ENCODE measurements around the gene LGALS1.
"Not testable (repeated sequence)": the region's sequence is repeated elsewhere in the genome, so short reads cannot be mapped to it uniquely, and the experiment has no call there.

LGALS1 gene

DNA sequence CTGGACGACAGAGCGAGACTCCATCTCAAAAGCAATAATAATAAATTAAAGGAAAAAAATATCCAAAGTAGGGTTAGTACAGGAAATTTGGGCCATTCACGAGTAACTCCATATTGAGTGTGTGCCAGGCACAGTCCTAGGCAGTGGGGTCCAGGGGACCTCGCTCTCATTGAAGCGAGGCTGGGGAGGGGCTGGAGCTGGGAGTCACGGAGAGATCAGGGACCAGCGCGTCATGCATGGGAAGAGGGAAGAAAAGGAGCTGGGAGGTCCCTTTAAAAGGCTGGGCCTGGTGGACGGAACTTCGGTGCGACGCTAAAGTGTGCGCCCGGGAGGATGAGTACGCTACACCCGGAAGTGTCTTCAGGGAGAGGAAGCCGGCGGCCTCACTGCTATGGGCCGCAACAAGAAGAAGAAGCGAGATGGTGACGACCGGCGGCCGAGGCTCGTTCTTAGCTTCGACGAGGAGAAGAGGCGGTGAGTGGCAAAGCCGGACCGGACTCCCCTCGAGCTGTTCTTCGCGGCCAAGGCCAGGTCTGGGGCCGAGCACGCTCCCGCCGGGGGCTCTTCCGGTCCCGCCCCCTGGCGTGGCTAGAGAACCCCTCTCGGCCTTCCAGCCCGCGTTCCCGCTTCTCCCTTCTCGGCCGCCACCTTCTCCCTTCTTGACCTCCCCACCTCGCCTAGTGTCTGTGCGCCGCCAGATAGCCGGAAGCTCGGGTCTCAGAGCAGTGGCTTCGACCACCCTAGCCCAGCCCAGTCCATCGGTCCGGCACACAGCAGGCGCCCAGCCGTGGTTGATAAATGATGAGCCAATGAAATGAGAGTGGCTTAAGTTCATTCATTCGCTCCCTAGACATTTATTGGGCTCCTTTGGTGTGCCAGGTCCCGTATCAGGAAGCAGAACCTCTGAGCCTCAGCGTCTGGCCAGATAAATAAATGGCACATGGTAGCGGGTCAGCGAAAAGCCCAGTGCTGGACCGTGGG, 10.9 kb downstream of the LGALS1 start, which contains the start of gene NOL12:
Gene NOL12, plus strand, starts transcription at position 342 of the 981 bp plus-strand sequence. Its CDS starts 50 bp downstream, at position 392.
- DNase-seq: peak; percentile 98

DNA sequence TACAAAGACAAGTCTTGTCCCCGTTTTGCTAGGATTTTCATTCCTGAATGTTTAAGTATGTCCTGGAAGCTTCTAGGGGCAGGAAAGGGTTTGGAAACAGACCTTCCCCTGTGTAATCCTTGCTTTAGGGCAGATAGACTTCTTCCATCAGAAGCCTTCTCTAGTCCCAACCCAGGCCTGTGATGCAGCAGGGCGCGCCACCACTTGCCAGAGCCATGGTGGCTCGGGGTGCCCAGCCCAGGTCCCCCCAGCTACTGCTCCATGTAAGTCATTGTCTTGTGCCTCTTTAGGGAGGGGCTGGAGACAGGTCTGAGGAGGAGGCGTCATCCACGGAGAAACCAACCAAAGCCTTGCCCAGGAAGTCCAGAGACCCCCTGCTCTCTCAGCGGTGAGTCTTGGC, 15.0 kb downstream of the LGALS1 start:
- no peak for DNase-seq

DNA sequence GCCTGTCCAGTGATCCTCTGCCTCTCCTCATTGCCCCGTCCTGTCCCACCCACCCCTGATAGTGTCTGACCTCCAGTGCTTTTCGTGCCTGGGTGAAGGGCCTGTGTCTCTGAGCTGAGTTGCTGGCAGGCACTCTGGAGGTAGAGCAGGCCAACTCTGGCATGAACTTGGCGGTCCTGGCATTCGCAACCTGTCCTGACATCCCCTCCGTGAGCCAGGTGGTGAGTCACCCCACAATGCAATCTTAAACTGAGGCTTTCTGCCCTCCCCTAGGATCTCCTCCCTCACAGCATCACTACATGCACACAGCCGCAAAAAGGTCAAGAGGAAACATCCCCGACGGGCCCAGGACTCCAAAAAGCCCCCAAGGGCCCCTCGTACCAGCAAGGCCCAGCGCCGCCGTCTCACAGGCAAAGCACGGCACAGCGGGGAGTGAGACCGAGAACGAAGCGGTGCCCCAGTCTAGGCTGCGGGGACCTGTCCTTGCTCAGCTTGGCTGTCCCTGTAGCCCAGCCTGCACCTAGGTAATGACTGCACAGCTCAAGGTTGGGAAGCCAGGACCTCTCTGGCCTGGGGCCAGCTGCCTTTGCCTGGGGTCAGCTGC, 15.6 kb downstream of the LGALS1 start:
- DNase-seq: no peak

DNA sequence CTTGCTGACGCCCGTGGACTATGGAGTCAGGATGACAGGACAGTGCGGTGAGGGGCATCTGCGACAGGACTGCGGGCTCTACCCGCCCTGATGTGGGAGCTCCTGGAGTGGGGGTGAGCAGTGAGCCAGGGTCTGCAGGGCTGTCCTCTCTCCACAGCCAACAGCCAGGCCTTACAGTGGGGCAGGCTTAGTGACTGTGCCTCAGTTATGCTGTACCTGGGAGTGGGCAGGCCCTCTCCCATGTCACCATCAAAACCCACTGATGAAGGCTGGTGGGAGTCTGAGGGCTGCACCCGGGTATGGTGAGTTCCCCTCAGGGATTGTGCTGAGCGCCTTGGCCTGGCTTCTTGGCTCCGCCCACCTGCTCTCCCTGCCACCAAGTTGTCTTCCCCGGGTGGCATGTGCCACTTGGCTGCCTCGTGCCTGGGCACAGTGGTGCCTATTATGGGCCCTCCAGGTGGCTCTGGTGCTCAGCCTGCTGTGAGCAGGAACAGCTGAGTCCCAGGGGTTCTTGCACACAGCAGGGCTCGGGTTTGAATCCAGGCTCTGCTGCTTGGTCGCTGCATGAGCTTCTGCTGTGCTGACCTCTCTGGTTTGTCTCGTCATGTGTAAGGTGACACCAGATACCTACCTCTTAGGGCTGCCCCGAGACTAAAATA, 17.3 kb downstream of the LGALS1 start:
- no peak for DNase-seq

DNA sequence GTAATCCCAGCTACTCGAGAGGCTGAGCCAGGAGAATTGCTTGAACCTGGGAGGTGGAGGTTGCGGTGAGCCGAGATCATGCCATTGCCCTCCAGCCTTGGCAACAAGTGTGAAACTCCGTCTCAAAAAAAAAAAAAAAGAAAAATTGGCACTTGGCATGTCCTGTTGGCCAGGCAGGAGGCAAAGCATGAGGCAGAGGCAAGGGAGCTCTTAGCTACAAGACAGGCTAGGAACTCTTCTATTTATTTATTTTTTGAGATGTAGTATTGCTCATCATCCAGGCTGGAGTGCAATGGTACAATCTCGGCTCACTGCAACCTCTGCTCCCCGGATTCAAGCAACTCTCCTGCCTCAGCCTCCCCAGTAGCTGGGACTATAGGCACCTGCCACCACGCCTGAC, 18.7 kb downstream of the LGALS1 start:
- DNase-seq: not testable (repeated sequence)

DNA sequence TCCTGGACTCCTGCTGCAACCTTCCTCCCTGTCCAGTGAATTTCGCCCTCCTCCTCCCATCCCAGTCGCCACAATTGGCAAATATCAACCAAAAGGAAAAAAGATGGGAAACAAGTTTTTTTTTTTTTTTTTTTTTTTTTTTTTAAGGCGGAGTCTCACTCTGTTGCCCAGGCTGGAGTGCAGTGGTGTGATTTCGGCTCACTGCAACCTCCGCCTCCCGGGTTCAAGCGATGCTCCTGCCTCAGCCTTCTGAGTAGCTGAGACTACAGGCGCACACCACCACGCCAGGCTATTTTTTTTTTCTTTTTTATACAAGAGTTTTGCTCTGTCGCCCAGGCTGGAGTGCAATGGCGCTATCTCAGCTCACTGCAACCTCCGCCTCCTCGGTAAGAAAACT, 20.8 kb downstream of the LGALS1 start:
- not testable (repeated sequence) for DNase-seq

DNA sequence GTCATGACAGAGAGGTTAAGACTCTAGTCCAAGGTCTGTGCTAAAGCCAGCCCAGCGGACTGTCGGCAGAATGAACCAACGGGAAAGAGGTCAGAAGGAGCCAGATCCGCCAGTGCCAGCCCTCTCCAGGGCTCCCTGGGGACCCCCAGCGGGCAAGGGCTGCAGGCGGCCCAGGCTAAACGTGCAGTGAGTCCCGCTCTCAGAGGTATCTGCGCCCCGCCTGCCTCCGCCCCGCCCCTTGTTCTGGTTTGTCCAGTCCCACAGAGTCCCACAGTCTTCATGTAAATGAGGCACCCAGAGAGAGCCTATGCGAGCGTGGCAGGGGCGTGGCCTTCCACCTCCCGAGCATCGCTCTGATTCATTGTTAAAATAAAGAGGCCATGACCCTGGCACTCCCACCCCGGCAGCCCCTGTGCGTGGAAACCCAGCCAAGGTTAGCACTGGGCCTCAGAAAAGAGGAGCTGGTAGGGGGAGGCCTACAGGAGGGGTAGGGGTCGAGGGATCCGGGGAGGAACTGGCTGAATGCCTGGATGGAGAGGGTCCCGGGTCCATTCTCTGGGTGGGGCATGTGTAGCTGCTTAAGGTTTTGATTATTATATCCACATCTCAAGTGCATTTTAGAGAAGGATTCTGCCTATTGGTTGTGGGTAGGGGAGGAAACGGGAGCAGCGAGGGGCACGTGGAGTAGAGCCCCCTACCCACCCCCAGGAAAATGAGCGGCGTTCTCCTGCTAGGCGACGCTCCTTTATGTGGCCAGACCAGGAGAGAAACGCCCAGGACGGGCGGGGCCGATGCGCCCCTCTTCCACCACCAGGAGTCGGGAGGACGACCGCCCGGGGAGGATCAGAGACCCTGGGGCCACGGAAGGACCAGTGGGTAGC, 21.5 kb downstream of the LGALS1 start, which contains the start of gene TRIOBP:
Gene TRIOBP, plus strand, starts transcription at position 392 of the 881 bp plus-strand sequence. CDS start 4,318 bp downstream, outside the sequence.
- peak; percentile 81 for DNase-seq

DNA sequence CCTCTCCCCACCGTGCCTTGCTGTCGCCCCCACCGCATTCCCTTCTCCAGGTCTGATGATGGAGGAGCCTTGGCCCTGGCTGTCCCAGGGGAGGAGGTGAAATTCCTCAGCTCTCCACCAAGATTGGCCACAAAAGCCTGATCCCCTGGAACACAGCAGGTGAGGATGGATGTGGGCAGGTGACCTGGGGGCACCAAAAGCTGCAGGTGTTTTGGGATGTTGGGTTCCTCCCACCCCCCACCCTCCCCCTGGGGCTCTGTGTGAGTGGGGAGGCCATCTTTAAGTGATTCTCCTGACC, 22.1 kb downstream of the LGALS1 start:
- no peak for DNase-seq

DNA sequence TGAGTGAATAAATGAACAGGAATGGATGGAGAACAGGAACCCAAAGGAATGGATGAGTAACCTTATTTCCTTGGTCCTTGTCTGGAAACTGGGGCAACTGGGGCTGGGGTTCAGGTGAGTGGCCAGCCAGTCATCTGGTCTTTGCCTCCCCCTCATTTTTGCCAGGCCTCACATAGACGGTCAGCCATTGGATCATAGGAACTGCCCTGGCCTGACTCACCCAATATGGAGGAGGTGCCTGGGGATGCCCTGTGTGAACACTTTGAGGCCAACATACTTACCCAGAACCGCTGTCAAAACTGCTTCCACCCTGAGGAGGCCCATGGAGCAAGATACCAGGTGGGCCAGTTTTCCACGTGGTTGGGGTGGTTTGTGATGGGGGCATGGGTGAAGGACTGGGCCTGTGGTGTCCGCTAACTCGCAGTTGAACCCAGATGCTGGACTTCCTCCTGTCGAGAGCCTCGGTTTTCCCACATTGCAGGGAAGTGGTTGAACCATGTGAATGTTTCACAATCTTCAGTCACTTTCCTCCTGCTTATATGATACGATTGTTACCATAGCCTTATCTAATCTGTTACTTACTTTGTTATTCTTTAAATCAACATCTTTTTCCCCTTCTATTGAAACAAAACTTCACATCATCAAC, 25.8 kb downstream of the LGALS1 start:
- DNase-seq: no peak

DNA sequence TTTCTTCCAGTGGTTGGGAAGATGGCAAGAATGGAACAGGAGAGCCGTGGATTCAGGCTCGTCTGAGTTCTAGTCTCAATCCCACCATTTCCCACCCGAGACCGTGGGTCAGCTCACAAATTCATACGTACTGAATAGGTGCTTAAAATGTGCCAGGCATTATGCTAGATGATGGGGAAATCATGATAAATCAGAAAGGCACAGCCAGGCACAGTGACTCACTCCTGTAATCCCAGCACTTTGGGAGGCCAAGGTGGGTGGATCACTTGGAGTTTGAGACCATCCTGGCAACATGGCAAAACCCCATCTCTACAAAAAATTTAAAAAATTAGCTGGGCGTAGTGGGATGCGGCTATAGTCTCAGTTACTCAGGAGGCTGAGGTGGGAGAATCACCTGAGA, 28.5 kb downstream of the LGALS1 start:
- no peak for DNase-seq

DNA sequence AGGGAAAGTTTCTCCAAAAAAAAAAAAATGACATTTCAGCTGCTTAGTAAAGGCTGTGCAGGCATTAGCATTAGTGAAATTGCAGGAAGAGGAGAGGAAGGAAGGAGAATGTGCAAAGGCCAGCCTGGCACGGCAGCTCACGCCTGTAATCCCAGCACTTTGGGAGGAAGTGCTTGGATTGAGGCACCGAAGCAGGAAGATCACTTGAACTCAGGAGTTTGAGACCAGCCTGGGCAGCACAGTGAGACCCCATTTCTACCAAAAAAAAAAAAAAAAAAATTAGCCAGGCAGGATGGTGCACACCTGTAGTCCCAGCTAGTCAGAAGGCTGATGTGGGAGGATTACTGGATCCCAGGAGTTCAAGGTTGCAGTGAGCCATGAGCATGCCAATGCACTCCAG, 29.2 kb downstream of the LGALS1 start:
- DNase-seq: no peak

DNA sequence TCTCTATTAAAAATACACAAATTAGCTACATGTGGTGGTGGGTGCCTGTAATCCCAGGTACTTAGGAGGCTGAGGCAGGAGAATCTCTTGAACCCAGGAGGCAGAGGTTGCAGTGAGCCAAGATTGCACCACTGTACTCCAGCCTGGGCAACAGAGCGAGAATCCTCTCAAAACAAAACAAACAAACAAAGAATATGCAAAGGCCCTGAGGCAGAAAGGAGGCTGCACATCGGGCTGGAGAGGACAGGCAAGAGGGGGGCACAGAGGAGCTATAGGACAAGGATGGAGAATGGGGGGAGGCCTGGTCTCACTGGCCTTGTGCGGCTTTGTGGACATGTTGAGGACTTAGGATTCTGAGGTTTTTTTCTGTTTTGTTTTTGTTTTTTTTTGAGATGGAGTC, 29.8 kb downstream of the LGALS1 start:
- DNase-seq: no peak

DNA sequence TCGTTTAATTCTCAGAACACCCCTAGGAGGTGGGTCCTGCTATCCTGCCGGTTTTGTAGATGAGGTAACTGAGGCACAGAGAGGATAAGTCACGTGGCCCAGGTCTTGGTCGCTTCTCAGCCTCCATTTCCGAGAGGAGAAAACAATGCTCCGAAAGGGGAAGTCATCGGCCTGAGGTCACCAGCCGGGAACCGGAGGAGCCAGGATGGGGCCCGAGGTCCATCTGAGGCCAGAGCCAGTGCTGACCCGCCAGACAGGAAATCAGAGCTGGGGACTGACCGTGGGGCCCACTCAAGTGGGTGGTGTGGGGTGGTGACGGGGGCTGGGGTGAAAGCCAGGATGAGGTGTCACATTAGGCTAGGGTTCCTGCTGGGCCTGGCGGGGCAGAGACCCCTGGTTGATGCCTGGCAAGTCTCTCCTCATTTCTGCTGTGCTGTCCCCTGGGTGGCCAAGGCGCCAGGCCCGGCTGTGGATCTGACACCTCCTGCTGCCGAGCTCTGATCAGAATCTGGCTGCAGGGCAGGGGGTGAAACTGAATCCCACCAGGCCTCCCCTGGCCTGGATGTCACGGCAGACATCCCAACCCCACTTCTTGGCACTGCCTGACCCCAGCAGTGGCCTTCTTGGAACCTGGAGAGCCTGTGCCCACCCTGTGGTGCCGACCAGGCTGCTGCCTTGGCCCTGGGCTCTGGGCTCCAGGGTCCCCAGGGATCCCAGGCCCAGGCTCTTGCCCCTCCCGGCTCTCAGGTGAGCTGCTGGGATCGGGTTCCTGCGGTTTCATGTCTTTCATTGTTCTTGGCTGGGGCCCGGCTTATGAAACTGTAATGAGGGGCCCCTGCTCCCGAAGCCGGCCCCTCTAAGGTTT, 33.4 kb downstream of the LGALS1 start:
- no peak for DNase-seq

DNA sequence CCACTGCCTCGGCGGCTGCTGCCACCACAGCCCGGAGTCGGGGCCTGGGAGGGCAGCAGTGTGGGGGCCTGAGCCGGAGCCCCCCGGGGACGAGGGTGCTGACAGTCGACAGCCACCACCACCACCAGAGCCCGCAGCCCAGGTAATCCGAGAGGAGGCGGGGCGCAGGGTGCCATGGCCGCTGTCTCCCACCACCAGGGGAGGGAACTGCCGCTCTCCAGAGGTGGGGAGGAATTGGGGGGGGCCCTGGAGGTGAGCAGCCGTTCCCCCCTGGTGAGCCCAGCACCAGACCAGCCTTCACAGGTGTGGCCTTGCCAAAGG, 34.0 kb downstream of the LGALS1 start:
- no peak for DNase-seq

DNA sequence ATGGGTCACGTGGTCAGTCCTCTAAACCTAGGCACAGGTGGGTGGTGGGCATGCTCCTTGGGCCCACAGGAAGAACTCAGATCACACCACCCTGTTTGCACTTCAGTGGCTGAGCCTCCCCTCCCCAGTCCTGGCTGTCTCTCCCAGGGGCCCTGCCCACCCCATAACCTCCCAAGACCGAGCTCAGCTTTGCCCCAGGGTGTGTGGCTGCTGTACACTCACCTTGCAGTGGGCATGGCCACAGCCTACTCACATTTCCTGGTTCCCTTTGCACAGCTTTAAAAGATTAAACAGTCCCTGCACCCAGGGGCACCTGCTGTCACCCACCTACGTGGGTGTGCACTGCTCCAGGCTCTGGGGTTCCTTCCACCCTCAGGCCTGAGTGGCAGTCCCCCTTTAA, 35.2 kb downstream of the LGALS1 start:
- no peak for DNase-seq

DNA sequence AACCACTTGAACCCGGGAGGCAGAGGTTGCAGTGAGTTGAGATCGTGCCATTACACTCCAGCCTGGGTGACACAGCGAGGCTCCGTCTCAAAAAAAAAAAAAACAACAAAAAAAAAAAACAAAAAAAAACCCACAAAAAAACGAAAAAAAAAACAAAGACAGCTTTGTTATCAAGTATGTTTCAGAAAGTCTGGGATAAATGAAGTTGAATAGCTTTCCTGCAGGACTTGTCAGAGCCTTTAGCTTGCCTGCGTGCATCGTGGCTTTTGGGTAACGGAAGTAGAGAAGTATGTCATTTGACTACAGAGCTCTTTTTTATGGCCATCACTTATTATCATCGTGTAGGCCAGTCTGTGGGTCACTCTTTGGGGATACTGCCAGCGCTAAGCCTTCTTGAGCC, 36.1 kb downstream of the LGALS1 start:
- DNase-seq: no peak

DNA sequence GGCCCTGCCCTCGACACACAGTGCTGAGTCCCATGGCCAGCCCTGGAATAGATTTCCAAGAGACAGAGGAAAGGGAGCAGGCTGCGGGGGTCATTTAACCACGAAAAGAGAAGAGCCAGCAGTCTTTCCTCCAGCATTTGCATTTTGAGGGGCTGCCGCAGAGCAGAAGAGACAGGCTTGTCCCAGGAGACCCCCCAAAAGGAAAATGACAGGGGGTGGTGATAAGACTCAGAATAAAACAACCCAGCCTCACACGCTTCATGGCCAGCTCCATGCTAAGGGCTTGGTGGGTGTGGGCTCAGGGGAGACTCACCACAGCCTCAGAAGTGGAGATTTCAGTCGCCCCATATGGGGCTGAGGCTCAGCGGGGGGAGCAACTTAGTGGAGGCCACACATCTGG, 38.3 kb downstream of the LGALS1 start:
- no peak for DNase-seq

DNA sequence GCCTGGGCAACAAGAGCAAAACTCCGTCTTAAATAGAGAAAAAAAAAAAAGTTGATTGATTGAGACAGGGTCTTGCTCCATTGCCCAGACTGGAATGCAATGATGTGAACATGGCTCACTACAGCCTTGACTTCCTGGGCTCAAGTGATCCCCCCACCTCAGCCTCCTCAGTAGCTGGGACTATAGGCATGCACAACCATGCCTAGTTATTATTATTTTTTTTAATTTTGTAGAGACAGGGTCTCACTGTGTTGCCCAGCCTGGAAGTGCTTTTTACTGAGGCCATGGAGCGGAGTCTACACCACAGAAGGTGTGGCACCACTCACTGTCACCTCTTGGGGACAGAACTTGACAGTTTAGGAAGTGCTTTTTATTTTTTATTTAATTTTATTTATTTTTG, 39.2 kb downstream of the LGALS1 start:
- DNase-seq: no peak

DNA sequence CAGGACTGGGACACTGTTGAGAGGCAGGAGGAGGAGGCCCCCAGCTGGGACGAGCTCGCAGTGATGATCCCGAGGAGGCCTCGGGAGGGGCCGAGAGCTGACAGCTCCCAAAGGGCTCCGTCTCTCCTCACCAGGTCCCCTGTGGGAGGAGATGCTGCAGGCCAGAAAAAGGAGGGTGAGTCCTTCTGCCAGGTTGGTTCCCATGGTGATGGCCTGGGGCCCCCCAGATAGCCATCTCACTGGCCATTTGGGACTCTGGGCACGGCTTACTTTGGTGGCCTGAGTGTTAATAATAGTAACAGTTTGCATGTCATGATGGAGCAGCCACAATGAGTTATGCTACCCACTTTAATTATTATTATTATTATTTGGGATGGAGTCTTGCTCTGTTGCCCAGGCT, 40.3 kb downstream of the LGALS1 start:
- no peak for DNase-seq

DNA sequence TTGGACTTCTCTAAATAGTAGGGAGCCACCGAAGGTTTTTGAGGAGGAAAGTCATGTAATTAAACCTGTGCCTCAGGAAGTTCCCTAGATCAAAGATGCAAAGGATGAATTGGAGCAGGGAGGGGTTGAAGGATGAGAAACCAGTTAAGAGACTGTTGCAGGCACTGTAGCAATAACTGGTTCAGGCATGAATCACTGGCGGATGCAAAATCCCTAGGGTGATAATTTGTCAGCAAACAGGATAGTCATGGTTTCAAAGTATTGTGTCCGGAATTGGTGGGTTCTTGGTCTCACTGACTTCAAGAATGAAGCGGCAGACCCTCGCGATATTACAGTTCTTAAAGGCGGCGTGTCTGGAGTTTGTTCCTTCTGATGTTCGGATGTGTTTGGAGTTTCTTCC, 41.3 kb downstream of the LGALS1 start:
- DNase-seq: no peak

DNA sequence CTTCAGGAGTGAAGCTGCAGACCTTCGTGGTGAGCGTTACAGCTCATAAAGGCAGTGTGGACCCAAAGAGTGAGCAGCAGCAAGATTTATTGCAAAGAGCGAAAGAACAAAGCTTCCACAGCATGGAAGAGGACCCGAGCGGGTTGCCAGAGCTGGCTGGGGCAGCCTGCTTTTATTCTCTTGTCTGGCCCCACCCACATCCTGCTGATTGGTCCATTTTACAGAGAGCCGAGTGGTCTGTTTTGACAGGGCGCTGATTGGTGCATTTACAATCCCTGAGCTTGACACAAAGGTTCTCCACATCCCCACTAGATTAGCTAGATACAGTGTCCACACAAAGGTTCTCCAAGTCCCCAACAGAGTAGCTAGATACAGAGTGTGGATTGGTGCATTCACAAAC, 41.8 kb downstream of the LGALS1 start:
- not testable (repeated sequence) for DNase-seq
